Activated CD8-positive, alpha-beta memory T cell treated with anti-CD3 and anti-CD28 coated beads for 48 hours (primary cell): ENCODE data around the gene BCL7B.
"Not testable (repeated sequence)": the region's sequence is repeated elsewhere in the genome, so short reads cannot be mapped to it uniquely, and the experiment has no call there.

Experiments used
- DNase-seq, 3 experiments: peaks; one replicate each; pipeline ENCODE4 v3.0.0-alpha.2; 2020; ENCODE audit warnings: low read depth in 2 of 3, low spot score in 2 of 3

The BCL7B gene

GRCh38 chr7:73504920-73505319 lies 52.6 kb downstream of the BCL7B start:
- no peak for DNase-seq

- DNase-seq, result no peak
These were observed 53.5 kb downstream of the BCL7B start for GRCh38 chr7:73504017-73504416.

DNA sequence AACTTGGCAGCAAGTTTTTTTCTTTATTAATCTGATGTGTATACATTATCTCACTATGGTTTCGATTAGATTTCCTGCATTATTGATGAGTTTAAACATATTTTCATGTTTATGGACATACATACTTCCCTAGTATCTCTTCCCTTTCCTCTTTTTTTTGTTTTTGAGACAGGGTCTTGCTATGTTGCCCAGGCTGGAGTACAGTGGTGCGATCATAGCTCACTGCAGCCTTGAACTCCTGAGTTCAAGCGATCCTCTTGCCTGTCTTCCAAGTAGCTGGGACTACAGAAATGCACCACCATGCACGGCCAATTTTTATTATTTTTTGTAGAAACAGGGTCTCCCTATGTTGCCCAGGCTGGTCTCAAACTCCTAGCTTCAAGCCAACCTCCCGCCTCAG lies 54.3 kb downstream of the BCL7B start:
- no peak for DNase-seq

GRCh38 chr7:73496626-73497025 lies 60.9 kb downstream of the BCL7B start:
- no peak for DNase-seq

GRCh38 chr7:73495507-73495906 lies 62.0 kb downstream of the BCL7B start:
- DNase-seq, result not testable (repeated sequence)

- DNase-seq, result no peak
These were observed 67.5 kb downstream of the BCL7B start for GRCh38 chr7:73489976-73490375.

GRCh38 chr7:73487486-73487885 lies 70.0 kb downstream of the BCL7B start:
- DNase-seq, result no peak
